GM23338 (cell line): ENCODE results near the gene SLC8A1. TPM values are rescaled to one million over a fixed set of nuclear protein-coding genes. Genes with fewer than 3 reads are reported as not detected.

Experiments used
- ATAC-seq: fragments of 200-7000 bp; cut with Tn5 transposase; 3 replicates; pipeline ENCODE4 v1.9.1; 2020
- DNase-seq: peaks from one replicate; pipeline ENCODE4 v3.0.0-alpha.2; 2015; ENCODE audit warnings: low spot score
- H2AFZ ChIP-seq: fragments of 200-600 bp; sonication (generic); 2 replicates; pipeline ENCODE4 v1.8.0; 2016; ENCODE audit warnings: antibody characterized with exemption, mild to moderate bottlenecking, moderate library complexity
- H3F3A ChIP-seq: fragments of 200-600 bp; sonication (generic); replicated peaks from 2 replicates; pipeline ENCODE4 v1.8.0; 2017; ENCODE audit warnings: antibody characterized with exemption, mixed run types, low read depth
- H3K27ac ChIP-seq: fragments of 200-600 bp; sonication (generic); 2 replicates; pipeline ENCODE4 v1.6.1; 2016; ENCODE audit warnings: low read depth
- H3K27me3 ChIP-seq: fragments of 200-600 bp; sonication (generic); 2 replicates; pipeline ENCODE4 v1.8.0; 2016; ENCODE audit warnings: mild to moderate bottlenecking, mixed run types, moderate library complexity; ENCODE audit not compliant: insufficient read depth
- H3K36me3 ChIP-seq: fragments of 200-600 bp; sonication (generic); 2 replicates; pipeline ENCODE4 v1.8.0; 2016; ENCODE audit warnings: mild to moderate bottlenecking; ENCODE audit not compliant: insufficient read depth
- H3K4me1 ChIP-seq: fragments of 200-600 bp; sonication (generic); 2 replicates; pipeline ENCODE4 v1.8.0; 2016; ENCODE audit warnings: mild to moderate bottlenecking, moderate library complexity; ENCODE audit not compliant: insufficient read depth
- H3K4me2 ChIP-seq: fragments of 200-600 bp; sonication (generic); 2 replicates; pipeline ENCODE4 v1.7.1; 2017; ENCODE audit warnings: mixed run types
- H3K4me3 ChIP-seq: fragments of 200-600 bp; sonication (generic); 2 replicates; pipeline ENCODE4 v1.6.1; 2016; ENCODE audit warnings: mixed run types
- H3K79me2 ChIP-seq: fragments of 200-600 bp; sonication (generic); replicated peaks from 2 replicates; pipeline ENCODE4 v1.8.0; 2017; ENCODE audit warnings: mild to moderate bottlenecking; ENCODE audit not compliant: insufficient read depth
- H3K9me2 ChIP-seq: fragments of 200-600 bp; sonication (generic); 2 replicates; pipeline ENCODE4 v1.8.0; 2017; ENCODE audit not compliant: insufficient read depth
- H4K20me1 ChIP-seq: fragments of 200-600 bp; sonication (generic); replicated peaks from 2 replicates; pipeline ENCODE4 v1.8.0; 2017; ENCODE audit warnings: mild to moderate bottlenecking; ENCODE audit not compliant: insufficient read depth
- H3K27ac Mint-ChIP-seq: 2 replicates; pipeline ENCODE4 v1.8.0; 2020; ENCODE audit warnings: inconsistent platforms, mild to moderate bottlenecking, moderate library complexity, mixed read lengths
- H3K27me3 Mint-ChIP-seq: 3 replicates; pipeline ENCODE4 v1.8.0; 2022; ENCODE audit warnings: low read depth, mild to moderate bottlenecking, moderate library complexity, mixed read lengths, inconsistent platforms; ENCODE audit not compliant: insufficient read depth, poor library complexity
- H3K36me3 Mint-ChIP-seq: 3 replicates; pipeline ENCODE4 v1.8.0; 2021; ENCODE audit warnings: low read depth, mild to moderate bottlenecking, inconsistent platforms, moderate library complexity, mixed read lengths
- H3K4me1 Mint-ChIP-seq: 3 replicates; pipeline ENCODE4 v1.8.0; 2020; ENCODE audit warnings: mild to moderate bottlenecking, inconsistent platforms, mixed read lengths
- H3K4me3 Mint-ChIP-seq: 3 replicates; pipeline ENCODE4 v1.8.0; 2021; ENCODE audit warnings: moderate library complexity, mild to moderate bottlenecking, inconsistent platforms, mixed read lengths
- H3K9me3 Mint-ChIP-seq: 3 replicates; pipeline ENCODE4 v1.8.0; 2020; ENCODE audit warnings: moderate library complexity, mild to moderate bottlenecking, inconsistent platforms, mixed read lengths
- CREB1 ChIP-seq: fragments of 250-450 bp; sonication (Bioruptor Pico); IDR thresholded peaks from 2 replicates; pipeline ENCODE4 v1.5.0; 2020; ENCODE audit warnings: low read depth, mild to moderate bottlenecking, moderate library complexity
- EZH2 ChIP-seq: fragments of 200-600 bp; sonication (generic); IDR thresholded peaks from one replicate; pipeline ENCODE4 v1.8.0; 2017; ENCODE audit warnings: antibody characterized with exemption, mild to moderate bottlenecking, low read depth; ENCODE audit not compliant: unreplicated experiment
- EZH2phosphoT487 ChIP-seq: fragments of 200-600 bp; sonication (generic); IDR thresholded peaks from one replicate; pipeline ENCODE4 v1.8.1; 2018; ENCODE audit warnings: antibody characterized with exemption; ENCODE audit not compliant: unreplicated experiment
- JUNB ChIP-seq: IDR thresholded peaks from one replicate; pipeline ENCODE4 v1.6.1; 2016; ENCODE audit warnings: antibody characterized with exemption; ENCODE audit not compliant: unreplicated experiment
- NANOG ChIP-seq: IDR thresholded peaks from 2 replicates; pipeline ENCODE4 v1.6.1; 2016; ENCODE audit warnings: antibody characterized with exemption, borderline replicate concordance
- POLR2AphosphoS5 ChIP-seq: IDR thresholded peaks from 2 replicates; pipeline ENCODE4 v1.6.1; 2016; ENCODE audit warnings: antibody characterized with exemption, low read depth
- STAT1 ChIP-seq: IDR thresholded peaks from one replicate; pipeline ENCODE4 v1.6.1; 2016; ENCODE audit warnings: antibody characterized with exemption; ENCODE audit not compliant: unreplicated experiment
- ZNF331 ChIP-seq: fragments of 250-450 bp; sonication (Bioruptor Pico); IDR thresholded peaks from 2 replicates; pipeline ENCODE4 v1.5.0; 2020; ENCODE audit warnings: low read depth, mild to moderate bottlenecking, moderate library complexity
- polyA plus RNA-seq: library from polyadenylated mRNA; unstranded; fragments of >200 nt; fragmentation: Nextera tagmentation; extraction: Ambion mirVana; gene quantifications from 2 replicates; pipeline ENCODE4 v1.2.1, GENCODE V29; 2016
- total RNA-seq: library from RNA; depleted of rRNA; stranded (reverse); fragments of >200 nt; shearing (Covaris generic); gene quantifications from 2 replicates; pipeline ENCODE4 v1.2.3, GENCODE V29; 2014
- TF ChIP-seq, protein P1 (sequence below): IDR thresholded peaks from 2 replicates; pipeline ENCODE4 v1.6.1; 2016; ENCODE audit warnings: antibody characterized with exemption
- TF ChIP-seq, protein P2 (sequence below), 2 experiments: fragments of 200-600 bp in 1 of 2; sonication (generic) in 1 of 2; conservative IDR thresholded peaks; 2 replicates each; pipeline versions ENCODE4 v1.5.1 to v1.6.1; 2016 to 2017; ENCODE audit warnings: antibody characterized with exemption in 2 of 2, low read depth in 2 of 2, mild to moderate bottlenecking in 2 of 2, moderate library complexity in 1 of 2
- TF ChIP-seq, protein P3 (sequence below): fragments of 250-450 bp; sonication (Bioruptor Pico); IDR thresholded peaks from 2 replicates; pipeline ENCODE4 v1.5.0; 2020; ENCODE audit warnings: mild to moderate bottlenecking, moderate library complexity
- TF ChIP-seq, protein P4 (sequence below): IDR thresholded peaks from one replicate; pipeline ENCODE4 v1.6.1; 2018; ENCODE audit warnings: antibody characterized with exemption; ENCODE audit not compliant: unreplicated experiment

SLC8A1 gene
- total and polyA plus RNA-seq, 2 experiments from 2014 or later, result 2.5 to 3.3 TPM

DNA sequence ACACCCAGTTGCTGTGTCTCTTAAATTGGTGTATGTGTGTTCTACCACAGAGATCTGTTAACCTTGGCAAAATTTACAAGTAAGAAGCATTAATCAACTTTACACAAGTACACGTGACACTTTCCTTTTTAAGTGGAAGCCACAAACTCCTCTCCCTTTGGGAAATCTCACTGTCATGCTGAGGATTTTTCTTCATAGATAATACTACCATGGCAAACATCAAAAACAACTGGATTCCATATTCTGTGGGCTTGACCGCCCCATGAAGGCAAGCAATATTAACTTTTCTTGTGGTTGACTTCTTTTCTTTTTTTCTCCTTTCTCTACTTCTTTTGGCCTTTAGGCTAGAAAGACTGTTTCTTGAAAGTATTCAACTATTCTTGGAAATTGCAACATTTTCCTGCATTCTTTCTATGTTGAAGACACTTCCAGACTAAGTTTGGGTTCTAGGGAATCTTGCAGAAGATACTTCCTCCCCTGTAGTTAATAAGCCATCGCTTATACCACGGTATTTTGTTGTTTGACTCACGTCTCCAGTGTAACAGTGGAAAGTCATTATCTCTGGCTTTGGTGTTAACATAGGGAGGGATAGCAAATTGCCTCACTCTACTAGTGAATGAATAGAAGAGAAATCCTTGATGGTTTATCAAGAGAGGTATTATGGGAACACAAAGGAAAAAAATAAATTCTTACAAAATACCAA, 79.5 kb downstream of the SLC8A1 start:
- no peaks in the 10 kb centered on the region for H3F3A ChIP-seq
- Mint-ChIP-seq H3K9me3 (no peaks in the 10 kb centered on the region), H3K27me3 (no peaks in the 10 kb centered on the region), H3K36me3 (no peaks in the 10 kb centered on the region), H3K4me1 (peaks cover 18% of the 10 kb centered on the region), H3K4me3 (no peak overlapping the region), H3K27ac (peak overlapping the region; percentile 66; the same call in 1 of the 2 replicates)
- no peaks in the 10 kb centered on the region for H3K27me3 ChIP-seq
- no peak overlapping the region for H3K27ac ChIP-seq
- H3K9me2 ChIP-seq, result no peaks in the 10 kb centered on the region
- H3K79me2 ChIP-seq, result no peaks in the 10 kb centered on the region
- H3K36me3 ChIP-seq, result no peaks in the 10 kb centered on the region
- H3K4me1 ChIP-seq, result peaks cover 13% of the 10 kb centered on the region; the same call in 1 of the 2 replicates
- no peaks in the 10 kb centered on the region for H4K20me1 ChIP-seq
- DNase-seq (no peak), ATAC-seq (no peak)
- H3K4me3 ChIP-seq, result no peak overlapping the region
- no peak overlapping the region for H3K4me2 ChIP-seq
- TF ChIP-seq ZNF331 (CRISPR knock-in tag) (no peak), JUNB (no peak), EZH2phosphoT487 (no peak), STAT1 (no peak), POLR2AphosphoS5 (no peak), NANOG (no peak), CREB1 (no peak), EZH2 (no peak)
- TF ChIP-seq, protein P1, sequence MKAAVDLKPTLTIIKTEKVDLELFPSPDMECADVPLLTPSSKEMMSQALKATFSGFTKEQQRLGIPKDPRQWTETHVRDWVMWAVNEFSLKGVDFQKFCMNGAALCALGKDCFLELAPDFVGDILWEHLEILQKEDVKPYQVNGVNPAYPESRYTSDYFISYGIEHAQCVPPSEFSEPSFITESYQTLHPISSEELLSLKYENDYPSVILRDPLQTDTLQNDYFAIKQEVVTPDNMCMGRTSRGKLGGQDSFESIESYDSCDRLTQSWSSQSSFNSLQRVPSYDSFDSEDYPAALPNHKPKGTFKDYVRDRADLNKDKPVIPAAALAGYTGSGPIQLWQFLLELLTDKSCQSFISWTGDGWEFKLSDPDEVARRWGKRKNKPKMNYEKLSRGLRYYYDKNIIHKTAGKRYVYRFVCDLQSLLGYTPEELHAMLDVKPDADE, result no peak
- TF ChIP-seq, protein P2, sequence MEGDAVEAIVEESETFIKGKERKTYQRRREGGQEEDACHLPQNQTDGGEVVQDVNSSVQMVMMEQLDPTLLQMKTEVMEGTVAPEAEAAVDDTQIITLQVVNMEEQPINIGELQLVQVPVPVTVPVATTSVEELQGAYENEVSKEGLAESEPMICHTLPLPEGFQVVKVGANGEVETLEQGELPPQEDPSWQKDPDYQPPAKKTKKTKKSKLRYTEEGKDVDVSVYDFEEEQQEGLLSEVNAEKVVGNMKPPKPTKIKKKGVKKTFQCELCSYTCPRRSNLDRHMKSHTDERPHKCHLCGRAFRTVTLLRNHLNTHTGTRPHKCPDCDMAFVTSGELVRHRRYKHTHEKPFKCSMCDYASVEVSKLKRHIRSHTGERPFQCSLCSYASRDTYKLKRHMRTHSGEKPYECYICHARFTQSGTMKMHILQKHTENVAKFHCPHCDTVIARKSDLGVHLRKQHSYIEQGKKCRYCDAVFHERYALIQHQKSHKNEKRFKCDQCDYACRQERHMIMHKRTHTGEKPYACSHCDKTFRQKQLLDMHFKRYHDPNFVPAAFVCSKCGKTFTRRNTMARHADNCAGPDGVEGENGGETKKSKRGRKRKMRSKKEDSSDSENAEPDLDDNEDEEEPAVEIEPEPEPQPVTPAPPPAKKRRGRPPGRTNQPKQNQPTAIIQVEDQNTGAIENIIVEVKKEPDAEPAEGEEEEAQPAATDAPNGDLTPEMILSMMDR (conservative IDR thresholded peaks at IDR 0.05; ENCODE audit: low read depth in 2 of 2), result no peak
- TF ChIP-seq, protein P3, sequence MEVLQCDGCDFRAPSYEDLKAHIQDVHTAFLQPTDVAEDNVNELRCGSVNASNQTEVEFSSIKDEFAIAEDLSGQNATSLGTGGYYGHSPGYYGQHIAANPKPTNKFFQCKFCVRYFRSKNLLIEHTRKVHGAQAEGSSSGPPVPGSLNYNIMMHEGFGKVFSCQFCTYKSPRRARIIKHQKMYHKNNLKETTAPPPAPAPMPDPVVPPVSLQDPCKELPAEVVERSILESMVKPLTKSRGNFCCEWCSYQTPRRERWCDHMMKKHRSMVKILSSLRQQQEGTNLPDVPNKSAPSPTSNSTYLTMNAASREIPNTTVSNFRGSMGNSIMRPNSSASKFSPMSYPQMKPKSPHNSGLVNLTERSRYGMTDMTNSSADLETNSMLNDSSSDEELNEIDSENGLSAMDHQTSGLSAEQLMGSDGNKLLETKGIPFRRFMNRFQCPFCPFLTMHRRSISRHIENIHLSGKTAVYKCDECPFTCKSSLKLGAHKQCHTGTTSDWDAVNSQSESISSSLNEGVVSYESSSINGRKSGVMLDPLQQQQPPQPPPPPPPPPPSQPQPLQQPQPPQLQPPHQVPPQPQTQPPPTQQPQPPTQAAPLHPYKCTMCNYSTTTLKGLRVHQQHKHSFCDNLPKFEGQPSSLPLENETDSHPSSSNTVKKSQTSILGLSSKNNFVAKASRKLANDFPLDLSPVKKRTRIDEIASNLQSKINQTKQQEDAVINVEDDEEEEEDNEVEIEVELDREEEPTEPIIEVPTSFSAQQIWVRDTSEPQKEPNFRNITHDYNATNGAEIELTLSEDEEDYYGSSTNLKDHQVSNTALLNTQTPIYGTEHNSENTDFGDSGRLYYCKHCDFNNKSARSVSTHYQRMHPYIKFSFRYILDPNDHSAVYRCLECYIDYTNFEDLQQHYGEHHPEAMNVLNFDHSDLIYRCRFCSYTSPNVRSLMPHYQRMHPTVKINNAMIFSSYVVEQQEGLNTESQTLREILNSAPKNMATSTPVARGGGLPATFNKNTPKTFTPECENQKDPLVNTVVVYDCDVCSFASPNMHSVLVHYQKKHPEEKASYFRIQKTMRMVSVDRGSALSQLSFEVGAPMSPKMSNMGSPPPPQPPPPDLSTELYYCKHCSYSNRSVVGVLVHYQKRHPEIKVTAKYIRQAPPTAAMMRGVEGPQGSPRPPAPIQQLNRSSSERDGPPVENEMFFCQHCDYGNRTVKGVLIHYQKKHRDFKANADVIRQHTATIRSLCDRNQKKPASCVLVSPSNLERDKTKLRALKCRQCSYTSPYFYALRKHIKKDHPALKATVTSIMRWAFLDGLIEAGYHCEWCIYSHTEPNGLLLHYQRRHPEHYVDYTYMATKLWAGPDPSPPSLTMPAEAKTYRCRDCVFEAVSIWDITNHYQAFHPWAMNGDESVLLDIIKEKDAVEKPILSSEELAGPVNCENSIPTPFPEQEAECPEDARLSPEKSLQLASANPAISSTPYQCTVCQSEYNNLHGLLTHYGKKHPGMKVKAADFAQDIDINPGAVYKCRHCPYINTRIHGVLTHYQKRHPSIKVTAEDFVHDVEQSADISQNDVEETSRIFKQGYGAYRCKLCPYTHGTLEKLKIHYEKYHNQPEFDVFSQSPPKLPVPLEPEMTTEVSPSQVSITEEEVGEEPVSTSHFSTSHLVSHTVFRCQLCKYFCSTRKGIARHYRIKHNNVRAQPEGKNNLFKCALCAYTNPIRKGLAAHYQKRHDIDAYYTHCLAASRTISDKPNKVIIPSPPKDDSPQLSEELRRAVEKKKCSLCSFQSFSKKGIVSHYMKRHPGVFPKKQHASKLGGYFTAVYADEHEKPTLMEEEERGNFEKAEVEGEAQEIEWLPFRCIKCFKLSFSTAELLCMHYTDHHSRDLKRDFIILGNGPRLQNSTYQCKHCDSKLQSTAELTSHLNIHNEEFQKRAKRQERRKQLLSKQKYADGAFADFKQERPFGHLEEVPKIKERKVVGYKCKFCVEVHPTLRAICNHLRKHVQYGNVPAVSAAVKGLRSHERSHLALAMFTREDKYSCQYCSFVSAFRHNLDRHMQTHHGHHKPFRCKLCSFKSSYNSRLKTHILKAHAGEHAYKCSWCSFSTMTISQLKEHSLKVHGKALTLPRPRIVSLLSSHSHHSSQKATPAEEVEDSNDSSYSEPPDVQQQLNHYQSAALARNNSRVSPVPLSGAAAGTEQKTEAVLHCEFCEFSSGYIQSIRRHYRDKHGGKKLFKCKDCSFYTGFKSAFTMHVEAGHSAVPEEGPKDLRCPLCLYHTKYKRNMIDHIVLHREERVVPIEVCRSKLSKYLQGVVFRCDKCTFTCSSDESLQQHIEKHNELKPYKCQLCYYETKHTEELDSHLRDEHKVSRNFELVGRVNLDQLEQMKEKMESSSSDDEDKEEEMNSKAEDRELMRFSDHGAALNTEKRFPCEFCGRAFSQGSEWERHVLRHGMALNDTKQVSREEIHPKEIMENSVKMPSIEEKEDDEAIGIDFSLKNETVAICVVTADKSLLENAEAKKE, result no peak
- TF ChIP-seq, protein P4, sequence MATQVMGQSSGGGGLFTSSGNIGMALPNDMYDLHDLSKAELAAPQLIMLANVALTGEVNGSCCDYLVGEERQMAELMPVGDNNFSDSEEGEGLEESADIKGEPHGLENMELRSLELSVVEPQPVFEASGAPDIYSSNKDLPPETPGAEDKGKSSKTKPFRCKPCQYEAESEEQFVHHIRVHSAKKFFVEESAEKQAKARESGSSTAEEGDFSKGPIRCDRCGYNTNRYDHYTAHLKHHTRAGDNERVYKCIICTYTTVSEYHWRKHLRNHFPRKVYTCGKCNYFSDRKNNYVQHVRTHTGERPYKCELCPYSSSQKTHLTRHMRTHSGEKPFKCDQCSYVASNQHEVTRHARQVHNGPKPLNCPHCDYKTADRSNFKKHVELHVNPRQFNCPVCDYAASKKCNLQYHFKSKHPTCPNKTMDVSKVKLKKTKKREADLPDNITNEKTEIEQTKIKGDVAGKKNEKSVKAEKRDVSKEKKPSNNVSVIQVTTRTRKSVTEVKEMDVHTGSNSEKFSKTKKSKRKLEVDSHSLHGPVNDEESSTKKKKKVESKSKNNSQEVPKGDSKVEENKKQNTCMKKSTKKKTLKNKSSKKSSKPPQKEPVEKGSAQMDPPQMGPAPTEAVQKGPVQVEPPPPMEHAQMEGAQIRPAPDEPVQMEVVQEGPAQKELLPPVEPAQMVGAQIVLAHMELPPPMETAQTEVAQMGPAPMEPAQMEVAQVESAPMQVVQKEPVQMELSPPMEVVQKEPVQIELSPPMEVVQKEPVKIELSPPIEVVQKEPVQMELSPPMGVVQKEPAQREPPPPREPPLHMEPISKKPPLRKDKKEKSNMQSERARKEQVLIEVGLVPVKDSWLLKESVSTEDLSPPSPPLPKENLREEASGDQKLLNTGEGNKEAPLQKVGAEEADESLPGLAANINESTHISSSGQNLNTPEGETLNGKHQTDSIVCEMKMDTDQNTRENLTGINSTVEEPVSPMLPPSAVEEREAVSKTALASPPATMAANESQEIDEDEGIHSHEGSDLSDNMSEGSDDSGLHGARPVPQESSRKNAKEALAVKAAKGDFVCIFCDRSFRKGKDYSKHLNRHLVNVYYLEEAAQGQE, result no peak
- H2AFZ ChIP-seq, result no peak overlapping the region
